ENCODE data around the gene PTPRCAP. TPM values are rescaled to one million over a fixed set of nuclear protein-coding genes. Genes with fewer than 3 reads are reported as not detected.

Gene PTPRCAP
- total and polyA plus RNA-seq, 9 of the 15 experiments (the other 6 are each of a cell fraction or from before 2014, with no cell fraction given), result 0.22 to 2.0 (median 1.1) TPM; not detected in 4

DNA sequence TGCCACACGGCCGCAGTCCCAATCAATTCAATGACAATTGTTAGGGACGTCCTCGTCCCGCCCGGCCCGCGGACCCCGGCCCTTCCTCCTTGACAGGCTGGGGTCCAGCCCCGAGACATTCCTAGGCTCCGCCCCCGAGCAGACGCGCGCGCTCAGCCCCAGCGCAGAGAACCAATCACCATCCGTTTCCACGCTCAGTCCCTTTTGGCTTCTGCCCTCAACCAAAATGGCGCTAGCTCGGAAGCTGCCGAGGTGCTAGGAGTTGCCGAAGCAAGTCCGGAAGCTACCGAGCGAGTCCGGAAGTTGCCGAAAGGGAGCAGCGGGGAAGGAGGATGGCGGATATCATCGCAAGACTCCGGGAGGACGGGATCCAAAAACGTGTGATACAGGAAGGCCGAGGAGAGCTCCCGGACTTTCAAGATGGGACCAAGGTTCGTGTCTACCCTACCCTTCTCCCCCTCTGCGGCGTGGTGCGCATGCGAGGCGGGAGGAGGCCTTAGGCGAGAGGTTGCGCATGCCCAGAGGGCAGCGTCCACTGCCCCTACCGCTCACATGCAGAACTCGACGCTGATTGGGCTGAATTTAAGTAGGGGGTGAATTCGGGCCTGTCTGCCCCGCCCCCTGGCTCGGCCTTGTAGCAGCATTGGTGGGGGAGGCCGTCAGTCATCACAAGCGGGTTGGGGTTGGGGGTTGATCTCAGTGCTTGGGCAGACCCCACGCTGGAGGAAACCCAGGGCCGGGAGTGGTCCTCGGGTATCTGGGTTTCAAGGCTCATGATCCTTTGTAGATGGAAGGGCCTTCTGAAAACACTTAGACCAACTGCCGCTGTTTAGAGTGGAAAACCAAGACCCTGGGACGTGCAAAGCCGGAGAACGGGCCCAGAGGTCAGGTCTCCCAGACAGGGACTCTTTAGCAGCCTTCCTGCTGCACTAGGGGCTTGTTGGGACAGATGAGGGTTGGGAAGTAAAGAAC lies 45.6 kb upstream of the PTPRCAP start, which contains the start of gene AIP (continued):
- TF ChIP-seq ZNF76 (CRISPR knock-in tag; IDR thresholded peaks at IDR 0.05; ENCODE audit: borderline replicate concordance) (peak; percentile 7; the same call in 1 of the 2 replicates), POLR2A (conservative IDR thresholded peaks at IDR 0.05) (peak; percentile 81), NR2C2 (CRISPR knock-in tag; IDR thresholded peaks at IDR 0.05) (peak; percentile 93), NR2C2 (tag; IDR thresholded peaks at IDR 0.05) (peak; percentile 84), ATF7 (IDR thresholded peaks at IDR 0.05) (peak; percentile 77; the same call in 1 of the 2 replicates), FOSL1 (tag; conservative IDR thresholded peaks at IDR 0.05) (no peak), FOXK1 (CRISPR knock-in tag; IDR thresholded peaks at IDR 0.05; ENCODE audit: borderline replicate concordance) (peak; percentile 100), SP1 (CRISPR knock-in tag; IDR thresholded peaks at IDR 0.05) (peak; percentile 98), ZC3H4 (CRISPR knock-in tag; IDR thresholded peaks at IDR 0.05; ENCODE audit: borderline replicate concordance) (no peak), NR3C1 (CRISPR knock-in tag; IDR thresholded peaks at IDR 0.05) (peak; percentile 98), TAF1 (IDR thresholded peaks at IDR 0.05; ENCODE audit: control insufficient read depth, extremely low read depth, insufficient read depth, low read length, severe bottlenecking) (peak; percentile 89), ZNF232 (CRISPR knock-in tag; IDR thresholded peaks at IDR 0.05) (peak; percentile 97), SREBF2 (CRISPR knock-in tag; IDR thresholded peaks at IDR 0.05) (no peak)
- TF ChIP-seq, protein P1, sequence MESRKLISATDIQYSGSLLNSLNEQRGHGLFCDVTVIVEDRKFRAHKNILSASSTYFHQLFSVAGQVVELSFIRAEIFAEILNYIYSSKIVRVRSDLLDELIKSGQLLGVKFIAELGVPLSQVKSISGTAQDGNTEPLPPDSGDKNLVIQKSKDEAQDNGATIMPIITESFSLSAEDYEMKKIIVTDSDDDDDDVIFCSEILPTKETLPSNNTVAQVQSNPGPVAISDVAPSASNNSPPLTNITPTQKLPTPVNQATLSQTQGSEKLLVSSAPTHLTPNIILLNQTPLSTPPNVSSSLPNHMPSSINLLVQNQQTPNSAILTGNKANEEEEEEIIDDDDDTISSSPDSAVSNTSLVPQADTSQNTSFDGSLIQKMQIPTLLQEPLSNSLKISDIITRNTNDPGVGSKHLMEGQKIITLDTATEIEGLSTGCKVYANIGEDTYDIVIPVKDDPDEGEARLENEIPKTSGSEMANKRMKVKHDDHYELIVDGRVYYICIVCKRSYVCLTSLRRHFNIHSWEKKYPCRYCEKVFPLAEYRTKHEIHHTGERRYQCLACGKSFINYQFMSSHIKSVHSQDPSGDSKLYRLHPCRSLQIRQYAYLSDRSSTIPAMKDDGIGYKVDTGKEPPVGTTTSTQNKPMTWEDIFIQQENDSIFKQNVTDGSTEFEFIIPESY (CRISPR knock-in tag; IDR thresholded peaks at IDR 0.05), result peak; percentile 97
- TF ChIP-seq, protein P2, sequence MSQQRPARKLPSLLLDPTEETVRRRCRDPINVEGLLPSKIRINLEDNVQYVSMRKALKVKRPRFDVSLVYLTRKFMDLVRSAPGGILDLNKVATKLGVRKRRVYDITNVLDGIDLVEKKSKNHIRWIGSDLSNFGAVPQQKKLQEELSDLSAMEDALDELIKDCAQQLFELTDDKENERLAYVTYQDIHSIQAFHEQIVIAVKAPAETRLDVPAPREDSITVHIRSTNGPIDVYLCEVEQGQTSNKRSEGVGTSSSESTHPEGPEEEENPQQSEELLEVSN (IDR thresholded peaks at IDR 0.05; ENCODE audit: borderline replicate concordance in 1 of 2, extremely low read depth in 1 of 2, insufficient read depth in 1 of 2, insufficient read length in 1 of 2, low read depth in 1 of 2, low read length in 1 of 2, poor library complexity in 1 of 2, severe bottlenecking in 1 of 2), result peak; percentile 100
- TF ChIP-seq, protein P3, sequence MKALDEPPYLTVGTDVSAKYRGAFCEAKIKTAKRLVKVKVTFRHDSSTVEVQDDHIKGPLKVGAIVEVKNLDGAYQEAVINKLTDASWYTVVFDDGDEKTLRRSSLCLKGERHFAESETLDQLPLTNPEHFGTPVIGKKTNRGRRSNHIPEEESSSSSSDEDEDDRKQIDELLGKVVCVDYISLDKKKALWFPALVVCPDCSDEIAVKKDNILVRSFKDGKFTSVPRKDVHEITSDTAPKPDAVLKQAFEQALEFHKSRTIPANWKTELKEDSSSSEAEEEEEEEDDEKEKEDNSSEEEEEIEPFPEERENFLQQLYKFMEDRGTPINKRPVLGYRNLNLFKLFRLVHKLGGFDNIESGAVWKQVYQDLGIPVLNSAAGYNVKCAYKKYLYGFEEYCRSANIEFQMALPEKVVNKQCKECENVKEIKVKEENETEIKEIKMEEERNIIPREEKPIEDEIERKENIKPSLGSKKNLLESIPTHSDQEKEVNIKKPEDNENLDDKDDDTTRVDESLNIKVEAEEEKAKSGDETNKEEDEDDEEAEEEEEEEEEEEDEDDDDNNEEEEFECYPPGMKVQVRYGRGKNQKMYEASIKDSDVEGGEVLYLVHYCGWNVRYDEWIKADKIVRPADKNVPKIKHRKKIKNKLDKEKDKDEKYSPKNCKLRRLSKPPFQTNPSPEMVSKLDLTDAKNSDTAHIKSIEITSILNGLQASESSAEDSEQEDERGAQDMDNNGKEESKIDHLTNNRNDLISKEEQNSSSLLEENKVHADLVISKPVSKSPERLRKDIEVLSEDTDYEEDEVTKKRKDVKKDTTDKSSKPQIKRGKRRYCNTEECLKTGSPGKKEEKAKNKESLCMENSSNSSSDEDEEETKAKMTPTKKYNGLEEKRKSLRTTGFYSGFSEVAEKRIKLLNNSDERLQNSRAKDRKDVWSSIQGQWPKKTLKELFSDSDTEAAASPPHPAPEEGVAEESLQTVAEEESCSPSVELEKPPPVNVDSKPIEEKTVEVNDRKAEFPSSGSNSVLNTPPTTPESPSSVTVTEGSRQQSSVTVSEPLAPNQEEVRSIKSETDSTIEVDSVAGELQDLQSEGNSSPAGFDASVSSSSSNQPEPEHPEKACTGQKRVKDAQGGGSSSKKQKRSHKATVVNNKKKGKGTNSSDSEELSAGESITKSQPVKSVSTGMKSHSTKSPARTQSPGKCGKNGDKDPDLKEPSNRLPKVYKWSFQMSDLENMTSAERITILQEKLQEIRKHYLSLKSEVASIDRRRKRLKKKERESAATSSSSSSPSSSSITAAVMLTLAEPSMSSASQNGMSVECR (CRISPR knock-in tag; IDR thresholded peaks at IDR 0.05), result peak; percentile 98
- TF ChIP-seq, protein P4, sequence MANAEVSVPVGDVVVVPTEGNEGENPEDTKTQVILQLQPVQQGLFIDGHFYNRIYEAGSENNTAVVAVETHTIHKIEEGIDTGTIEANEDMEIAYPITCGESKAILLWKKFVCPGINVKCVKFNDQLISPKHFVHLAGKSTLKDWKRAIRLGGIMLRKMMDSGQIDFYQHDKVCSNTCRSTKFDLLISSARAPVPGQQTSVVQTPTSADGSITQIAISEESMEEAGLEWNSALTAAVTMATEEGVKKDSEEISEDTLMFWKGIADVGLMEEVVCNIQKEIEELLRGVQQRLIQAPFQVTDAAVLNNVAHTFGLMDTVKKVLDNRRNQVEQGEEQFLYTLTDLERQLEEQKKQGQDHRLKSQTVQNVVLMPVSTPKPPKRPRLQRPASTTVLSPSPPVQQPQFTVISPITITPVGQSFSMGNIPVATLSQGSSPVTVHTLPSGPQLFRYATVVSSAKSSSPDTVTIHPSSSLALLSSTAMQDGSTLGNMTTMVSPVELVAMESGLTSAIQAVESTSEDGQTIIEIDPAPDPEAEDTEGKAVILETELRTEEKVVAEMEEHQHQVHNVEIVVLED (CRISPR knock-in tag; IDR thresholded peaks at IDR 0.05), result 0 out of 2 replicates have a peak, but pooled peaks have one; percentile 15
